ENCODE results near the gene LIPT2. TPM values are rescaled to one million over a fixed set of nuclear protein-coding genes. Genes with fewer than 3 reads are reported as not detected.

LIPT2 gene
- total and polyA plus RNA-seq, 2 experiments from 2014 or later = 8.2 to 16.9 TPM

DNA sequence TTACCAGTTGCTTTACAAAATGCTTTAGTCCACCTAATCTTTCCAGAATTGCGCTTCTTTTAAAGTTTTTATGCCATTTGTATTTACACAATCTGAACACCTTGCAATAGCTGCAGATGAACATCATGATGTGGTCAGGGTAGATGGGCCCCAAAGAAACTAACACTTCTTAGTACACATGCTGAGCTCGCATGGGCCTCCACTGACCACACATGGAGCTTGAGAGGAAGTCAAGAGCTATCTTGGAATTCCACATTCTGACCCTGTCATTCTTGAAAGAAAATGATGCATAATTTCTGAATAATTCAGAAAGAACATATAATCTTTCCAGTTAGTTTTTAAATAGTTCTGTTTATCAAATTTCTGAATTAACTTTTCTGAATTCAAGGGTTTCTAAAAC is 7.7 kb downstream of the LIPT2 start:
- Histone ChIP-seq H3K79me2 (replicated peaks; ENCODE audit: insufficient read depth) (no peaks in the 10 kb centered on the region), H3K36me3 (ENCODE audit: insufficient read depth) (no peaks in the 10 kb centered on the region), H3K27ac (ENCODE audit: low read depth) (no peak overlapping the region), H3K27me3 (ENCODE audit: insufficient read depth) (no peaks in the 10 kb centered on the region), H3K4me3 (no peak overlapping the region), H3K9me2 (ENCODE audit: insufficient read depth) (no peaks in the 10 kb centered on the region), H3F3A (replicated peaks; ENCODE audit: low read depth) (no peaks in the 10 kb centered on the region), H3K4me1 (ENCODE audit: insufficient read depth) (no peaks in the 10 kb centered on the region), H4K20me1 (replicated peaks; ENCODE audit: insufficient read depth) (no peaks in the 10 kb centered on the region), H3K4me2 (no peak overlapping the region), H2AFZ (no peak overlapping the region)
- Mint-ChIP-seq H3K27me3 (ENCODE audit: insufficient read depth, low read depth, poor library complexity) (peaks cover 2% of the 10 kb centered on the region), H3K9me3 (no peaks in the 10 kb centered on the region), H3K4me1 (peaks cover 5% of the 10 kb centered on the region; the same call in 2 of the 3 replicates), H3K36me3 (ENCODE audit: low read depth) (no peaks in the 10 kb centered on the region; the same call in 2 of the 3 replicates), H3K27ac (no peak overlapping the region), H3K4me3 (no peak overlapping the region)
- ATAC-seq = no peak
- no peak for DNase-seq (ENCODE audit: low spot score)
- no peak for TF ChIP-seq JUNB (IDR thresholded peaks at IDR 0.05; ENCODE audit: unreplicated experiment)
- TF ChIP-seq, protein P1, sequence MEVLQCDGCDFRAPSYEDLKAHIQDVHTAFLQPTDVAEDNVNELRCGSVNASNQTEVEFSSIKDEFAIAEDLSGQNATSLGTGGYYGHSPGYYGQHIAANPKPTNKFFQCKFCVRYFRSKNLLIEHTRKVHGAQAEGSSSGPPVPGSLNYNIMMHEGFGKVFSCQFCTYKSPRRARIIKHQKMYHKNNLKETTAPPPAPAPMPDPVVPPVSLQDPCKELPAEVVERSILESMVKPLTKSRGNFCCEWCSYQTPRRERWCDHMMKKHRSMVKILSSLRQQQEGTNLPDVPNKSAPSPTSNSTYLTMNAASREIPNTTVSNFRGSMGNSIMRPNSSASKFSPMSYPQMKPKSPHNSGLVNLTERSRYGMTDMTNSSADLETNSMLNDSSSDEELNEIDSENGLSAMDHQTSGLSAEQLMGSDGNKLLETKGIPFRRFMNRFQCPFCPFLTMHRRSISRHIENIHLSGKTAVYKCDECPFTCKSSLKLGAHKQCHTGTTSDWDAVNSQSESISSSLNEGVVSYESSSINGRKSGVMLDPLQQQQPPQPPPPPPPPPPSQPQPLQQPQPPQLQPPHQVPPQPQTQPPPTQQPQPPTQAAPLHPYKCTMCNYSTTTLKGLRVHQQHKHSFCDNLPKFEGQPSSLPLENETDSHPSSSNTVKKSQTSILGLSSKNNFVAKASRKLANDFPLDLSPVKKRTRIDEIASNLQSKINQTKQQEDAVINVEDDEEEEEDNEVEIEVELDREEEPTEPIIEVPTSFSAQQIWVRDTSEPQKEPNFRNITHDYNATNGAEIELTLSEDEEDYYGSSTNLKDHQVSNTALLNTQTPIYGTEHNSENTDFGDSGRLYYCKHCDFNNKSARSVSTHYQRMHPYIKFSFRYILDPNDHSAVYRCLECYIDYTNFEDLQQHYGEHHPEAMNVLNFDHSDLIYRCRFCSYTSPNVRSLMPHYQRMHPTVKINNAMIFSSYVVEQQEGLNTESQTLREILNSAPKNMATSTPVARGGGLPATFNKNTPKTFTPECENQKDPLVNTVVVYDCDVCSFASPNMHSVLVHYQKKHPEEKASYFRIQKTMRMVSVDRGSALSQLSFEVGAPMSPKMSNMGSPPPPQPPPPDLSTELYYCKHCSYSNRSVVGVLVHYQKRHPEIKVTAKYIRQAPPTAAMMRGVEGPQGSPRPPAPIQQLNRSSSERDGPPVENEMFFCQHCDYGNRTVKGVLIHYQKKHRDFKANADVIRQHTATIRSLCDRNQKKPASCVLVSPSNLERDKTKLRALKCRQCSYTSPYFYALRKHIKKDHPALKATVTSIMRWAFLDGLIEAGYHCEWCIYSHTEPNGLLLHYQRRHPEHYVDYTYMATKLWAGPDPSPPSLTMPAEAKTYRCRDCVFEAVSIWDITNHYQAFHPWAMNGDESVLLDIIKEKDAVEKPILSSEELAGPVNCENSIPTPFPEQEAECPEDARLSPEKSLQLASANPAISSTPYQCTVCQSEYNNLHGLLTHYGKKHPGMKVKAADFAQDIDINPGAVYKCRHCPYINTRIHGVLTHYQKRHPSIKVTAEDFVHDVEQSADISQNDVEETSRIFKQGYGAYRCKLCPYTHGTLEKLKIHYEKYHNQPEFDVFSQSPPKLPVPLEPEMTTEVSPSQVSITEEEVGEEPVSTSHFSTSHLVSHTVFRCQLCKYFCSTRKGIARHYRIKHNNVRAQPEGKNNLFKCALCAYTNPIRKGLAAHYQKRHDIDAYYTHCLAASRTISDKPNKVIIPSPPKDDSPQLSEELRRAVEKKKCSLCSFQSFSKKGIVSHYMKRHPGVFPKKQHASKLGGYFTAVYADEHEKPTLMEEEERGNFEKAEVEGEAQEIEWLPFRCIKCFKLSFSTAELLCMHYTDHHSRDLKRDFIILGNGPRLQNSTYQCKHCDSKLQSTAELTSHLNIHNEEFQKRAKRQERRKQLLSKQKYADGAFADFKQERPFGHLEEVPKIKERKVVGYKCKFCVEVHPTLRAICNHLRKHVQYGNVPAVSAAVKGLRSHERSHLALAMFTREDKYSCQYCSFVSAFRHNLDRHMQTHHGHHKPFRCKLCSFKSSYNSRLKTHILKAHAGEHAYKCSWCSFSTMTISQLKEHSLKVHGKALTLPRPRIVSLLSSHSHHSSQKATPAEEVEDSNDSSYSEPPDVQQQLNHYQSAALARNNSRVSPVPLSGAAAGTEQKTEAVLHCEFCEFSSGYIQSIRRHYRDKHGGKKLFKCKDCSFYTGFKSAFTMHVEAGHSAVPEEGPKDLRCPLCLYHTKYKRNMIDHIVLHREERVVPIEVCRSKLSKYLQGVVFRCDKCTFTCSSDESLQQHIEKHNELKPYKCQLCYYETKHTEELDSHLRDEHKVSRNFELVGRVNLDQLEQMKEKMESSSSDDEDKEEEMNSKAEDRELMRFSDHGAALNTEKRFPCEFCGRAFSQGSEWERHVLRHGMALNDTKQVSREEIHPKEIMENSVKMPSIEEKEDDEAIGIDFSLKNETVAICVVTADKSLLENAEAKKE (CRISPR knock-in tag; IDR thresholded peaks at IDR 0.05) = no peak
- TF ChIP-seq EZH2 (IDR thresholded peaks at IDR 0.05; ENCODE audit: low read depth, unreplicated experiment) = no peak
- TF ChIP-seq, protein P2, sequence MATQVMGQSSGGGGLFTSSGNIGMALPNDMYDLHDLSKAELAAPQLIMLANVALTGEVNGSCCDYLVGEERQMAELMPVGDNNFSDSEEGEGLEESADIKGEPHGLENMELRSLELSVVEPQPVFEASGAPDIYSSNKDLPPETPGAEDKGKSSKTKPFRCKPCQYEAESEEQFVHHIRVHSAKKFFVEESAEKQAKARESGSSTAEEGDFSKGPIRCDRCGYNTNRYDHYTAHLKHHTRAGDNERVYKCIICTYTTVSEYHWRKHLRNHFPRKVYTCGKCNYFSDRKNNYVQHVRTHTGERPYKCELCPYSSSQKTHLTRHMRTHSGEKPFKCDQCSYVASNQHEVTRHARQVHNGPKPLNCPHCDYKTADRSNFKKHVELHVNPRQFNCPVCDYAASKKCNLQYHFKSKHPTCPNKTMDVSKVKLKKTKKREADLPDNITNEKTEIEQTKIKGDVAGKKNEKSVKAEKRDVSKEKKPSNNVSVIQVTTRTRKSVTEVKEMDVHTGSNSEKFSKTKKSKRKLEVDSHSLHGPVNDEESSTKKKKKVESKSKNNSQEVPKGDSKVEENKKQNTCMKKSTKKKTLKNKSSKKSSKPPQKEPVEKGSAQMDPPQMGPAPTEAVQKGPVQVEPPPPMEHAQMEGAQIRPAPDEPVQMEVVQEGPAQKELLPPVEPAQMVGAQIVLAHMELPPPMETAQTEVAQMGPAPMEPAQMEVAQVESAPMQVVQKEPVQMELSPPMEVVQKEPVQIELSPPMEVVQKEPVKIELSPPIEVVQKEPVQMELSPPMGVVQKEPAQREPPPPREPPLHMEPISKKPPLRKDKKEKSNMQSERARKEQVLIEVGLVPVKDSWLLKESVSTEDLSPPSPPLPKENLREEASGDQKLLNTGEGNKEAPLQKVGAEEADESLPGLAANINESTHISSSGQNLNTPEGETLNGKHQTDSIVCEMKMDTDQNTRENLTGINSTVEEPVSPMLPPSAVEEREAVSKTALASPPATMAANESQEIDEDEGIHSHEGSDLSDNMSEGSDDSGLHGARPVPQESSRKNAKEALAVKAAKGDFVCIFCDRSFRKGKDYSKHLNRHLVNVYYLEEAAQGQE (IDR thresholded peaks at IDR 0.05; ENCODE audit: unreplicated experiment) = no peak
- TF ChIP-seq ZNF114 (CRISPR knock-in tag; IDR thresholded peaks at IDR 0.05) = no peak
- TF ChIP-seq NANOG (IDR thresholded peaks at IDR 0.05; ENCODE audit: borderline replicate concordance) = no peak
- no peak for TF ChIP-seq STAT1 (IDR thresholded peaks at IDR 0.05; ENCODE audit: unreplicated experiment)
- TF ChIP-seq, protein P3, sequence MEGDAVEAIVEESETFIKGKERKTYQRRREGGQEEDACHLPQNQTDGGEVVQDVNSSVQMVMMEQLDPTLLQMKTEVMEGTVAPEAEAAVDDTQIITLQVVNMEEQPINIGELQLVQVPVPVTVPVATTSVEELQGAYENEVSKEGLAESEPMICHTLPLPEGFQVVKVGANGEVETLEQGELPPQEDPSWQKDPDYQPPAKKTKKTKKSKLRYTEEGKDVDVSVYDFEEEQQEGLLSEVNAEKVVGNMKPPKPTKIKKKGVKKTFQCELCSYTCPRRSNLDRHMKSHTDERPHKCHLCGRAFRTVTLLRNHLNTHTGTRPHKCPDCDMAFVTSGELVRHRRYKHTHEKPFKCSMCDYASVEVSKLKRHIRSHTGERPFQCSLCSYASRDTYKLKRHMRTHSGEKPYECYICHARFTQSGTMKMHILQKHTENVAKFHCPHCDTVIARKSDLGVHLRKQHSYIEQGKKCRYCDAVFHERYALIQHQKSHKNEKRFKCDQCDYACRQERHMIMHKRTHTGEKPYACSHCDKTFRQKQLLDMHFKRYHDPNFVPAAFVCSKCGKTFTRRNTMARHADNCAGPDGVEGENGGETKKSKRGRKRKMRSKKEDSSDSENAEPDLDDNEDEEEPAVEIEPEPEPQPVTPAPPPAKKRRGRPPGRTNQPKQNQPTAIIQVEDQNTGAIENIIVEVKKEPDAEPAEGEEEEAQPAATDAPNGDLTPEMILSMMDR (conservative IDR thresholded peaks at IDR 0.05; ENCODE audit: low read depth in 2 of 2) = no peak
